ENCODE results near the gene ZNF518A. TPM values are rescaled to one million over a fixed set of nuclear protein-coding genes. Genes with fewer than 3 reads are reported as not detected.

The ZNF518A gene
- total RNA-seq, 2 donors from 2014 or later = 13.9 to 31.6 TPM

DNA sequence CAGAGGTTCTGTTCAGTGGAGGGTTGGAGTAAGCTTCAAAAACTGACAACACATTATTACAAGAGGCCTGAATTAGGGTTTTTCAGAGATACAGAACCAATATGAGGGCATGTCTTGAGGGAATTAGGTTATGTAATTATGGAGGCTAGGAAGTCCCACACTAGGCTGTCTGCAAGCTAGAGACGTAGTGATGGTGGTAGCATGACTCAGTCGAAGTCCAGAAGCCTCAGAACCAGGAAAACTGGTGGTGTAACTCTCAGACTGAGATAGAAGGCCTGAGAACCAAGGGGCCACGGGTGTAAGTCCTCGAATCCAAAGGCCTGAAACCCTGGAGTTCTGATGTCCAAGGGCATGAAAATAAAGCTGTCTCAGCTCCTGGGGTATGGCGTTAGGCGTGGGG lies 35.6 kb downstream of the ZNF518A start:
- no peaks in the 10 kb centered on the region for H3K27me3 ChIP-seq (replicated peaks; ENCODE audit: insufficient read depth)
- H3K36me3 ChIP-seq = no peaks in the 10 kb centered on the region
- ATAC-seq (ENCODE audit: insufficient number of reproducible peaks, low FRiP score, low read depth) (no peak), DNase-seq (ENCODE audit: low spot score) (no peak)
- peaks cover 24% of the 10 kb centered on the region for H3K9me3 ChIP-seq
- no peak overlapping the region for H3K4me3 ChIP-seq
- H3K27ac ChIP-seq = no peak overlapping the region
- no peaks in the 10 kb centered on the region for H3K4me1 ChIP-seq (ENCODE audit: control insufficient read depth in 1 of 2, low read depth in 2 of 2)
- TF ChIP-seq, protein P1, sequence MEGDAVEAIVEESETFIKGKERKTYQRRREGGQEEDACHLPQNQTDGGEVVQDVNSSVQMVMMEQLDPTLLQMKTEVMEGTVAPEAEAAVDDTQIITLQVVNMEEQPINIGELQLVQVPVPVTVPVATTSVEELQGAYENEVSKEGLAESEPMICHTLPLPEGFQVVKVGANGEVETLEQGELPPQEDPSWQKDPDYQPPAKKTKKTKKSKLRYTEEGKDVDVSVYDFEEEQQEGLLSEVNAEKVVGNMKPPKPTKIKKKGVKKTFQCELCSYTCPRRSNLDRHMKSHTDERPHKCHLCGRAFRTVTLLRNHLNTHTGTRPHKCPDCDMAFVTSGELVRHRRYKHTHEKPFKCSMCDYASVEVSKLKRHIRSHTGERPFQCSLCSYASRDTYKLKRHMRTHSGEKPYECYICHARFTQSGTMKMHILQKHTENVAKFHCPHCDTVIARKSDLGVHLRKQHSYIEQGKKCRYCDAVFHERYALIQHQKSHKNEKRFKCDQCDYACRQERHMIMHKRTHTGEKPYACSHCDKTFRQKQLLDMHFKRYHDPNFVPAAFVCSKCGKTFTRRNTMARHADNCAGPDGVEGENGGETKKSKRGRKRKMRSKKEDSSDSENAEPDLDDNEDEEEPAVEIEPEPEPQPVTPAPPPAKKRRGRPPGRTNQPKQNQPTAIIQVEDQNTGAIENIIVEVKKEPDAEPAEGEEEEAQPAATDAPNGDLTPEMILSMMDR (IDR thresholded peaks at IDR 0.05) = no peak

DNA sequence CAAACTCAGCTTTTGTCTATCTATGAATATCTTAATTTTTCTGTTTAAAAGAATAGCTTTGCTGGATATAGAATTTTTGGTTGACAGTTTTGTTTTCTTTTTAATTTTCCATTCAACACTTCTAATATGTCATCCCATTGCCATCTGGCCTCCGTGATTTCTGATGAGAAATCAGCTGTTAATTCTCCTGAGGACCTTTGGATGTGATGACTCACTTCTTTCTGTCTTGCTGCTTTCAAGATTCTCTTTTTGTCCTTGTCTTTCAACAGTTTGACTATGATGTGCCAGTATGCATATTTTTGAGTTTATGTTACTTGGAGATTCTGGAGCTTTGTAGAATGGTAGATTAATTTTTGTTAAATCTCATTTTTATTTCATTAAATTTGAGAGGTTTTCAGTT lies 38.4 kb downstream of the ZNF518A start:
- H3K36me3 ChIP-seq = no peaks in the 10 kb centered on the region
- ATAC-seq (ENCODE audit: insufficient number of reproducible peaks, low FRiP score, low read depth) (no peak), DNase-seq (ENCODE audit: low spot score) (no peak)
- H3K4me3 ChIP-seq = no peak overlapping the region
- H3K27me3 ChIP-seq (replicated peaks; ENCODE audit: insufficient read depth) = no peaks in the 10 kb centered on the region
- peaks cover 29% of the 10 kb centered on the region for H3K9me3 ChIP-seq
- TF ChIP-seq, protein P1 (IDR thresholded peaks at IDR 0.05) = no peak
- H3K27ac ChIP-seq = no peak overlapping the region
- no peaks in the 10 kb centered on the region for H3K4me1 ChIP-seq (ENCODE audit: control insufficient read depth in 1 of 2, low read depth in 2 of 2)

DNA sequence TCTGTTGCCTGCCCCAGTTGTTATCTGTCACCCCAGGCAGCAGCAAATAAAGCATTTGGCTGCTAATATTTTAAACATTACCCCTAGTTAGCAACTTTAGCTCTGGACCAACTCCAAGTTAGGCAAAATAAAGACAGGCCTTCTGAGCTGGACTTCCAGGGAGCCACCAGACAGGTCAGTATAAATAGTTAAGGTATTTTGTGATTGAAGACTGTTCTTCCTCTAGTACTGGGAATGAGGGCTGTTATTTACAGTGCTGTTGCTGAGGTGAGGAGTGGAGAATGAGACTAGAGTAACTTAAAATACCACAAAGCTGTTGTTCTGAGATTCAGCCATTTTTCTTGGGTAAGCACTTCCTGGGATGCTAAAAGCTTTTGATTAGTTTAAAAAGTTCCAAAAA lies 40.1 kb downstream of the ZNF518A start:
- ATAC-seq (ENCODE audit: insufficient number of reproducible peaks, low FRiP score, low read depth) (no peak), DNase-seq (ENCODE audit: low spot score) (no peak)
- Histone ChIP-seq H3K27me3 (replicated peaks; ENCODE audit: insufficient read depth) (no peaks in the 10 kb centered on the region), H3K27ac (no peak overlapping the region), H3K9me3 (peaks cover 29% of the 10 kb centered on the region), H3K4me3 (no peak overlapping the region), H3K36me3 (no peaks in the 10 kb centered on the region), H3K4me1 (ENCODE audit: control insufficient read depth in 1 of 2, low read depth in 2 of 2) (no peaks in the 10 kb centered on the region)
- TF ChIP-seq, protein P1 (IDR thresholded peaks at IDR 0.05) = no peak

DNA sequence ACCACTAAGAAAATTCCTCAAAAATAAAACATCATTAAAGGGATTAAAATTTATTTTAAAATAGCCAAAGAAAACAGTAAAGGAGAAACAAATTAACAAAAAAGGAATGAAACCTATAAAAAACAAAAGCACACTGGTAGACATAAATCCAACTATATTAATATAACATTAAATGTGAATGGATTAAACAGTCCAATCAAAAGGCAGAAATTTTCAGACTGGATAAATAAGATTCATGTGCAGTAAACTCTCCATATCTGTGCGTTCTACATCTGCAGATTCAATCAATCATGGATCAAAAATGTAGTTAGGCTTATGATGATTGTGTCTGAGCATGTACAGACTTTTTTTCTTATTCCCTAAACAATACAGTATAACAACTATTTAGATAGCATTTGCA lies 42.6 kb downstream of the ZNF518A start:
- Histone ChIP-seq H3K9me3 (peaks cover 22% of the 10 kb centered on the region), H3K36me3 (no peaks in the 10 kb centered on the region), H3K4me1 (ENCODE audit: control insufficient read depth in 1 of 2, low read depth in 2 of 2) (no peaks in the 10 kb centered on the region), H3K27ac (no peak overlapping the region), H3K27me3 (replicated peaks; ENCODE audit: insufficient read depth) (no peaks in the 10 kb centered on the region), H3K4me3 (no peak overlapping the region)
- ATAC-seq (ENCODE audit: insufficient number of reproducible peaks, low FRiP score, low read depth) (no peak), DNase-seq (ENCODE audit: low spot score) (no peak)
- TF ChIP-seq, protein P1 (IDR thresholded peaks at IDR 0.05) = no peak

DNA sequence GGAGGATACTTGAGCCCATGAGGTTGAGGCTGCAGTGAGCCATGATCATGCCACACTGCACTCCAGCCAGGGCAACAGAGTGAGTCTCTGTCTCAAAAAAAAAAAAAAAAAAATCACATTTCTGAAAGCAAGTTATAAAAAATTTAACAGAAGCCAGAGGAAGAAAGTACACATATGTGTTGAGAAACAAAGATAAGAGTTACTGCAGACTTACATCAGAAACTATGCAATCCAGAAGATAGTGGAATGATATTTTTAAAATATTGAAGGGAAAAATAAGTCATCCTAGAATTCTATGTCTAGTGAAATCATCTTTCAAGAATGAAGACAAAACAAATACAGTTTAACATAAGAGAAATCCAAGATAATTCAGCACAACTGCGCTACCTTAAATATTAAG lies 46.9 kb downstream of the ZNF518A start:
- TF ChIP-seq, protein P1 (IDR thresholded peaks at IDR 0.05) = no peak
- Histone ChIP-seq H3K4me3 (no peak overlapping the region), H3K27ac (no peak overlapping the region), H3K36me3 (no peaks in the 10 kb centered on the region), H3K9me3 (peaks cover 9% of the 10 kb centered on the region), H3K4me1 (ENCODE audit: control insufficient read depth in 1 of 2, low read depth in 2 of 2) (no peaks in the 10 kb centered on the region), H3K27me3 (replicated peaks; ENCODE audit: insufficient read depth) (no peaks in the 10 kb centered on the region)
- no peak for ATAC-seq (ENCODE audit: insufficient number of reproducible peaks, low FRiP score, low read depth)
- DNase-seq (ENCODE audit: low spot score) = no peak

All from thoracic aorta (tissue), 2 donors.